OCI-LY3 (cell line): ENCODE measurements around the gene FAM120A.

ENCODE experiments used
- H2AFZ ChIP-seq: fragments of 200-600, 300-600 bp; shearing (Covaris generic); 2 replicates; pipeline ENCODE4 v1.6.0; 2014; ENCODE audit warnings: antibody characterized with exemption, low read depth, low read length
- H3K27ac ChIP-seq: fragments of 200-600, 300-600 bp; sonication (generic); 2 replicates; pipeline ENCODE4 v1.5.1; 2014; ENCODE audit warnings: mild to moderate bottlenecking, low read length, moderate library complexity, mixed read lengths
- H3K27me3 ChIP-seq: fragments of 200-600, 300-600 bp; sonication (generic); 2 replicates; pipeline ENCODE4 v1.6.1; 2014; ENCODE audit warnings: low read depth, low read length, mixed read lengths
- H3K36me3 ChIP-seq: fragments of 200-600, 300-600 bp; sonication (generic); replicated peaks from 2 replicates; pipeline ENCODE3; 2014; ENCODE audit warnings: low read depth, low read length, mixed read lengths
- H3K4me1 ChIP-seq: fragments of 300-600, 200-600 bp; sonication (generic); 2 replicates; pipeline ENCODE4 v1.6.1; 2014; ENCODE audit warnings: low read length, mixed read lengths
- H3K4me2 ChIP-seq: fragments of 200-600, 300-600 bp; sonication (generic); 2 replicates; pipeline ENCODE4 v1.6.1; 2014; ENCODE audit warnings: low read length, mixed read lengths
- H3K4me3 ChIP-seq: fragments of 300-600, 200-600 bp; sonication (generic); 2 replicates; pipeline ENCODE4 v1.5.1; 2014; ENCODE audit warnings: antibody characterized with exemption, mild to moderate bottlenecking, low read length, moderate library complexity
- H3K79me2 ChIP-seq: fragments of 300-600, 200-600 bp; shearing (Covaris generic); 2 replicates; pipeline ENCODE4 v1.6.1; 2014; ENCODE audit warnings: mild to moderate bottlenecking, low read length, mixed read lengths
- H3K9ac ChIP-seq: fragments of 300-600, 200-600 bp; shearing (Covaris generic); 2 replicates; pipeline ENCODE4 v1.6.0; 2014; ENCODE audit warnings: mild to moderate bottlenecking, low read length, moderate library complexity
- H3K9me3 ChIP-seq: fragments of 200-600, 300-600 bp; shearing (Covaris generic); 2 replicates; pipeline ENCODE4 v1.6.1; 2014; ENCODE audit warnings: low read length, mixed read lengths; ENCODE audit not compliant: insufficient read depth
- H4K20me1 ChIP-seq: fragments of 200-600, 300-600 bp; sonication (generic); 2 replicates; pipeline ENCODE4 v1.6.1; 2016; ENCODE audit warnings: low read length, mixed read lengths; ENCODE audit not compliant: insufficient read depth
- EZH2phosphoT487 ChIP-seq: fragments of 200-600 bp; shearing (Covaris generic); IDR thresholded peaks from 2 replicates; pipeline ENCODE4 v1.6.1; 2018; ENCODE audit warnings: antibody characterized with exemption, mixed run types, low read depth
- TF ChIP-seq, protein P1 (sequence below): fragments of 200-600, 300-600 bp; sonication (generic); IDR thresholded peaks from 2 replicates; pipeline ENCODE4 v1.5.1; 2014; ENCODE audit warnings: antibody characterized with exemption, low read length, low read depth

FAM120A gene

DNA sequence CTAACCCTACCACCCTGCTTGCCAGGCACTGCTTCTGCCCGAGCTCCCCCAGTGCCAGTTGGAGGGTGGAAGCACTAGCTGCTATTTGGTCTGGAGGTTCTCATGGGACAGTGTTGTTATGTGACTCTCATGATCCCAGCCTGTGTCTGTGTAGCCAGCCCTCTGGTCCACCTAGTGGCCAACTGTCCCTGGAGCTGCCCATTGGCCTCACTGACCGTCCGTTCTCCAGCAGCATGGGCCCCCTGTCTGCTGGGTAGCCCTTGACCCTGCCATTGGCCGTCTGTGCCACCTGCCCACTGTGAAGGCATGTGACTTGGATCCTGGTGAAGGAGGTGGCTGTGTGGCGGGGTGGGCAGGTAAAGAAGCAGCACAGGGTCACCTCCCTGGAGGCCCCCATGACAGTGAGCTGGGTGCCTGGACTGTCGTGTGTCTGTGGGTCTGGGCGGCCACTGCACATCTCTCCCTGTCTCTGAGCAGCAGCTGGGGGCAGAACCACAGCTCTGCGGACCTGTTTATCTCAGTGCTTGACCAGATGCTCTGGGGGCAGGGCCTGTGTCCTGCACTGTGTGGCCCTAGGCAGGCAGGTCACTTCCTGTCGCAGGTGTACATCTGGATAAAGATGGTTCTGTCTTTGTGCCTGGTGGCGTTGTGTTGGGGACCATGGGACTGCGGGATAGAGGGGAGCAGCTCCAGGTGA lies 136.3 kb downstream of the FAM120A start:
- Histone ChIP-seq H3K36me3 (peaks cover 13% of the 10 kb centered on the region), H3K4me2 (no peak overlapping the region), H3K79me2 (peaks cover 60% of the 10 kb centered on the region), H3K27ac (no peak overlapping the region), H3K9me3 (peaks cover 5% of the 10 kb centered on the region; the same call in 1 of the 2 replicates), H3K4me1 (no peaks in the 10 kb centered on the region), H2AFZ (no peak overlapping the region), H3K9ac (no peak overlapping the region), H3K27me3 (no peaks in the 10 kb centered on the region), H4K20me1 (peaks cover 48% of the 10 kb centered on the region), H3K4me3 (no peak overlapping the region)
- TF ChIP-seq EZH2phosphoT487 = no peak
- TF ChIP-seq, protein P1, sequence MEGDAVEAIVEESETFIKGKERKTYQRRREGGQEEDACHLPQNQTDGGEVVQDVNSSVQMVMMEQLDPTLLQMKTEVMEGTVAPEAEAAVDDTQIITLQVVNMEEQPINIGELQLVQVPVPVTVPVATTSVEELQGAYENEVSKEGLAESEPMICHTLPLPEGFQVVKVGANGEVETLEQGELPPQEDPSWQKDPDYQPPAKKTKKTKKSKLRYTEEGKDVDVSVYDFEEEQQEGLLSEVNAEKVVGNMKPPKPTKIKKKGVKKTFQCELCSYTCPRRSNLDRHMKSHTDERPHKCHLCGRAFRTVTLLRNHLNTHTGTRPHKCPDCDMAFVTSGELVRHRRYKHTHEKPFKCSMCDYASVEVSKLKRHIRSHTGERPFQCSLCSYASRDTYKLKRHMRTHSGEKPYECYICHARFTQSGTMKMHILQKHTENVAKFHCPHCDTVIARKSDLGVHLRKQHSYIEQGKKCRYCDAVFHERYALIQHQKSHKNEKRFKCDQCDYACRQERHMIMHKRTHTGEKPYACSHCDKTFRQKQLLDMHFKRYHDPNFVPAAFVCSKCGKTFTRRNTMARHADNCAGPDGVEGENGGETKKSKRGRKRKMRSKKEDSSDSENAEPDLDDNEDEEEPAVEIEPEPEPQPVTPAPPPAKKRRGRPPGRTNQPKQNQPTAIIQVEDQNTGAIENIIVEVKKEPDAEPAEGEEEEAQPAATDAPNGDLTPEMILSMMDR = no peak

GRCh38 chr9:93588641-93589609 lies 137.4 kb downstream of the FAM120A start:
- H4K20me1 ChIP-seq = peaks cover 51% of the 10 kb centered on the region
- H3K79me2 ChIP-seq = peaks cover 66% of the 10 kb centered on the region

DNA sequence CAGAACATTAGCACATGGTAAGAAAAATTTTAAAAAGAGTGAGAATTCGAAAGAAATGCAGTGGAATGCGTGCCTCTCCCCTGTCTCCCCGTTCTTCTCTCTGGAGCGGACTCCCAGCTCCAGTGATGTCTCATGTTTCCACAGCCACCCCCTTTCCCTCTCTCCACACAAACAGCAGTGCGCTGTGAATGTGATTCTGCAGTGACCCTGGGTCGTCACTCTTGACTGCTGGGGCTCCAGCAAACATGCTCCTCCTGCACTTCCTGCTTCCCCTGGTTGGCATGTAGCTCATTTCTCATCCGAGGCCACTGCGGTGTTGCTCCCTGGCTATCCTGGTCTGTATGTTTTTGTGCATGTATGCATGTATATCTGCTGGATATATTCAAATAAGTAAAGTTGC lies 138.2 kb downstream of the FAM120A start:
- Histone ChIP-seq H3K27me3 (no peaks in the 10 kb centered on the region), H3K9ac (no peak overlapping the region), H3K9me3 (no peaks in the 10 kb centered on the region), H2AFZ (no peak overlapping the region), H3K79me2 (peaks cover 67% of the 10 kb centered on the region), H3K4me3 (no peak overlapping the region), H3K4me1 (no peaks in the 10 kb centered on the region), H3K36me3 (peaks cover 7% of the 10 kb centered on the region), H4K20me1 (peaks cover 56% of the 10 kb centered on the region), H3K4me2 (no peak overlapping the region), H3K27ac (no peak overlapping the region)
- TF ChIP-seq, protein P1 = no peak
- TF ChIP-seq EZH2phosphoT487 = no peak

More at GRCh38 chr9:93588641-93589609, 137.4 kb downstream of the FAM120A start:
- no peak overlapping the region for H3K4me2 ChIP-seq
- no peaks in the 10 kb centered on the region for H3K27me3 ChIP-seq
- H2AFZ ChIP-seq = no peak overlapping the region
- peaks cover 5% of the 10 kb centered on the region; the same call in 1 of the 2 replicates for H3K9me3 ChIP-seq
- no peaks in the 10 kb centered on the region for H3K4me1 ChIP-seq
- TF ChIP-seq, protein P1 = no peak
- TF ChIP-seq EZH2phosphoT487 = no peak
- H3K36me3 ChIP-seq = peaks cover 12% of the 10 kb centered on the region
- no peak overlapping the region for H3K27ac ChIP-seq
- no peak overlapping the region for H3K9ac ChIP-seq
- H3K4me3 ChIP-seq = no peak overlapping the region

- H3K4me1 ChIP-seq = no peaks in the 10 kb centered on the region
- H3K79me2 ChIP-seq = peaks cover 58% of the 10 kb centered on the region
Observed at GRCh38 chr9:93590609-93591234, 139.2 kb downstream of the FAM120A start.

More at GRCh38 chr9:93590609-93591234, 139.2 kb downstream of the FAM120A start:
- TF ChIP-seq, protein P1 = no peak
- TF ChIP-seq EZH2phosphoT487 = no peak
- no peak overlapping the region for H3K9ac ChIP-seq
- no peak overlapping the region for H3K27ac ChIP-seq
- H3K9me3 ChIP-seq = no peaks in the 10 kb centered on the region
- H3K27me3 ChIP-seq = no peaks in the 10 kb centered on the region
- no peak overlapping the region for H3K4me2 ChIP-seq
- H4K20me1 ChIP-seq = peaks cover 61% of the 10 kb centered on the region
- no peak overlapping the region for H2AFZ ChIP-seq
- H3K36me3 ChIP-seq = no peaks in the 10 kb centered on the region
- no peak overlapping the region for H3K4me3 ChIP-seq
